ENCODE measurements around the gene SERBP1.

GRCh38 chr1:67361641-67362040, 68.6 kb downstream of the SERBP1 start:
- TF ChIP-seq CTCF (IDR thresholded peaks at IDR 0.05) (no peak), POLR2A (IDR thresholded peaks at IDR 0.05) (no peak)

All from vagina (tissue), 2 donors.